Transverse colon (tissue), 4 donors: ENCODE results near the gene SLC22A23. TPM values are rescaled to one million over a fixed set of nuclear protein-coding genes. Genes with fewer than 3 reads are reported as not detected.

ENCODE experiments used
- DNase-seq: peaks from one replicate; pipeline ENCODE4 v3.0.0-alpha.2; 2019
- H3K27ac ChIP-seq, 4 donors: fragments of 200-600 bp; sonication (generic); 2 replicates each; pipeline ENCODE4 v1.5.1; 2016 to 2018; ENCODE audit warnings: inconsistent platforms in 4 of 4
- H3K27me3 ChIP-seq: fragments of 200-600 bp; sonication (generic); 2 replicates; pipeline ENCODE4 v1.5.1; 2017; ENCODE audit warnings: inconsistent platforms
- H3K36me3 ChIP-seq, 4 donors: fragments of 200-600 bp; sonication (generic); 2 replicates each; pipeline ENCODE4 v1.5.1; 2017 to 2019; ENCODE audit warnings: inconsistent platforms in 4 of 4
- H3K4me1 ChIP-seq, 4 donors: fragments of 200-600 bp; sonication (generic); 2 replicates each; pipeline ENCODE4 v1.5.1; 2017 to 2020; ENCODE audit warnings: inconsistent platforms in 4 of 4
- H3K4me3 ChIP-seq, 4 donors: fragments of 200-600 bp; sonication (generic); 1 replicate in 1 of 4; 2 replicates in 3 of 4; pipeline versions ENCODE4 v1.5.1 to v1.6.1; 2017 to 2019; ENCODE audit warnings: inconsistent platforms in 4 of 4
- H3K9me3 ChIP-seq, 2 donors: fragments of 200-600 bp; sonication (generic); 2 replicates each; pipeline ENCODE4 v1.5.1; 2017 to 2019; ENCODE audit warnings: inconsistent platforms in 2 of 2
- EP300 ChIP-seq: sonication (generic); formaldehyde crosslinking; IDR thresholded peaks from one replicate; pipeline ENCODE4 v1.6.1; 2017; ENCODE audit warnings: antibody characterized with exemption, low read depth
- POLR2A ChIP-seq: fragments of 450-650 bp; IDR thresholded peaks from one replicate; pipeline ENCODE4 v1.6.1; 2016; ENCODE audit warnings: antibody characterized with exemption, mild to moderate bottlenecking, moderate library complexity
- POLR2AphosphoS5 ChIP-seq, 3 donors: sonication (generic); formaldehyde crosslinking; IDR thresholded peaks; one replicate each; pipeline ENCODE4 v1.6.1; 2016; ENCODE audit warnings: antibody characterized with exemption in 3 of 3
- WGBS, 2 donors: methylation state at CpG; one replicate each; pipeline ENCODE4 v1.1.5; 2018; ENCODE audit warnings: low coverage in 1 of 2; 5-methylcytosine and 5-hydroxymethylcytosine counted together
- in situ Hi-C, 4 donors: fragments of 200-750 bp; cut with MboI; loops; one replicate each; pipeline versions ENCODE4 v1.15.0 to v1.15.1; 2017; ENCODE audit warnings: low sequenced_read_pairs in 3 of 4, low pct_ligation_motif_present in 1 of 4, low pct_unique_long_range_greater_than_20kb in 1 of 4
- intact Hi-C: fragments of 100-400 bp; cut with DNase I; formaldehyde crosslinking; loops from one replicate; pipeline ENCODE4 v1.15.1; 2023; ENCODE audit warnings: low total_unique reads
- total RNA-seq, 4 donors: library from RNA; depleted of rRNA; stranded (reverse); fragments of >200 nt; gene quantifications; one replicate each; pipeline ENCODE4 v1.1.0, GENCODE V29; 2016
- TF ChIP-seq, protein P1 (sequence below), 5 experiments: fragments of 200-600 bp in 3 of 5; fragments of 450-650 bp in 2 of 5; sonication (generic) in 3 of 5; IDR thresholded peaks; 1 replicate in 2 of 5; 2 replicates in 3 of 5; pipeline ENCODE4 v1.5.1; 2016 to 2017; ENCODE audit warnings: antibody characterized with exemption in 5 of 5, inconsistent platforms in 3 of 5, mild to moderate bottlenecking in 2 of 5, moderate library complexity in 1 of 5

Gene SLC22A23
- total RNA-seq, 4 donors from 2014 or later: 96.1 to 161 (median 117) TPM

DNA sequence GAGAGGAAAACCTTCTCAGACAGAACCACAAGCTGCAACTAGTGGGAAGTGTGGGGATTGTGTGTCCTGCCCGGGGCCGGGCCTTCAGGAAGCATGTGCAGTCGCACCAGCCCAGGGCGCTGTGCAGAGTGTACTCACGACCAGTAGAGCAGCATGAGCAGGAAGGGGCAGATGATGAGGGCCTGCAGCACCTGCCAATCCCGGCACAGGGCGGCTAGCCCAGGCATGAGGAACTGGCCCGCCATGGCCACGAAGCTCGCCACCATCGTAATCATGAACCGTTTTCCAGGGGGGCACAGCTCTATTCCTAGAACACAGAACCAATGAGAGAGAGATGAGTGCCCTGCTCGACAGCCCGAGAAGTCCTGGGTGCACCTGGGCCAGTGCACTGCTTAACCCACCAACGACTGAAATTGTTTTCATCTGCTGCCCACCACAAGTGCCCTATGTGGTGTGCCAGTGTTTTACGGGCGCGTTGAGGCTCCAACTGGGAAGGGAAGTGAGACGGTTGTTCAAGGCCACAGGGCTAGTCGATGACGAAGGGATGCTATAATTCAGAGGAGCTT is 133.1 kb downstream of the SLC22A23 start:
- H3K27me3 ChIP-seq: no peaks in the 10 kb centered on the region
- 91% methylated on average over 21 of the region's 21 CpGs; no CpG with 5 or more reads in 1 of the 2 donors for WGBS, 2 donors
- in situ Hi-C loops (no loop called here), intact Hi-C loops (no loop called here)
- H3K9me3 ChIP-seq: no peaks in the 10 kb centered on the region
- peaks cover 8 to 15% (median 10%) of the 10 kb centered on the region in 4 donors for H3K4me1 ChIP-seq
- no peak for DNase-seq
- H3K36me3 ChIP-seq: no peaks in the 10 kb centered on the region
- H3K4me3 ChIP-seq: no peak overlapping the region
- no peak overlapping the region for H3K27ac ChIP-seq
- TF ChIP-seq POLR2A (no peak), POLR2AphosphoS5 (IDR thresholded peaks at IDR 0.05) (peak in 1 of 3 donors; percentile 5)

DNA sequence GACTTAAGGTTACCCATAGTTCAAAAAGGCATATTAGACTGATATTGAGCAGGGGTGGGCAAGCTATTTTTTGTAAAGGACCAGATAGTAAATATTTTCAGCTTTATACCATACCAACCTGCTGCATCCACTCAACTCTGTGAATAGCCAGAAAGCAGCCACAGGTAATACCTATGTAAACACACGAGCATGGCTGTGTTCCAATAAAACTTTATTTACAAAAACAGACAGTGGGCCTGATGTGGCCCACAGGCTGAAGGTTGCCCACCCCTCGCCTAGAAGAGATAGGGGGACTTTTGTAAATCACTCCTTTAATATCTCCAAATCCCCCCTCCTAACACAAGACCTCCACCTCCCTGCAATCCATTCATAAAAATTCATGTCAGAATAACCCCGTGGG is 133.7 kb downstream of the SLC22A23 start:
- DNase-seq: no peak
- TF ChIP-seq, protein P1, sequence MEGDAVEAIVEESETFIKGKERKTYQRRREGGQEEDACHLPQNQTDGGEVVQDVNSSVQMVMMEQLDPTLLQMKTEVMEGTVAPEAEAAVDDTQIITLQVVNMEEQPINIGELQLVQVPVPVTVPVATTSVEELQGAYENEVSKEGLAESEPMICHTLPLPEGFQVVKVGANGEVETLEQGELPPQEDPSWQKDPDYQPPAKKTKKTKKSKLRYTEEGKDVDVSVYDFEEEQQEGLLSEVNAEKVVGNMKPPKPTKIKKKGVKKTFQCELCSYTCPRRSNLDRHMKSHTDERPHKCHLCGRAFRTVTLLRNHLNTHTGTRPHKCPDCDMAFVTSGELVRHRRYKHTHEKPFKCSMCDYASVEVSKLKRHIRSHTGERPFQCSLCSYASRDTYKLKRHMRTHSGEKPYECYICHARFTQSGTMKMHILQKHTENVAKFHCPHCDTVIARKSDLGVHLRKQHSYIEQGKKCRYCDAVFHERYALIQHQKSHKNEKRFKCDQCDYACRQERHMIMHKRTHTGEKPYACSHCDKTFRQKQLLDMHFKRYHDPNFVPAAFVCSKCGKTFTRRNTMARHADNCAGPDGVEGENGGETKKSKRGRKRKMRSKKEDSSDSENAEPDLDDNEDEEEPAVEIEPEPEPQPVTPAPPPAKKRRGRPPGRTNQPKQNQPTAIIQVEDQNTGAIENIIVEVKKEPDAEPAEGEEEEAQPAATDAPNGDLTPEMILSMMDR (IDR thresholded peaks at IDR 0.05): no peak
- TF ChIP-seq POLR2A (no peak), EP300 (no peak), POLR2AphosphoS5 (IDR thresholded peaks at IDR 0.05) (no peak)
- WGBS, 2 donors: 72 to 73% methylated on average over 2 to 3 of the region's 3 CpGs
- Histone ChIP-seq H3K4me1 (peaks cover 8 to 15% (median 10%) of the 10 kb centered on the region in 4 donors), H3K9me3 (no peaks in the 10 kb centered on the region), H3K27ac (no peak overlapping the region), H3K36me3 (no peaks in the 10 kb centered on the region), H3K4me3 (no peak overlapping the region), H3K27me3 (no peaks in the 10 kb centered on the region)
- in situ Hi-C loops (no loop called here), intact Hi-C loops (no loop called here)

DNA sequence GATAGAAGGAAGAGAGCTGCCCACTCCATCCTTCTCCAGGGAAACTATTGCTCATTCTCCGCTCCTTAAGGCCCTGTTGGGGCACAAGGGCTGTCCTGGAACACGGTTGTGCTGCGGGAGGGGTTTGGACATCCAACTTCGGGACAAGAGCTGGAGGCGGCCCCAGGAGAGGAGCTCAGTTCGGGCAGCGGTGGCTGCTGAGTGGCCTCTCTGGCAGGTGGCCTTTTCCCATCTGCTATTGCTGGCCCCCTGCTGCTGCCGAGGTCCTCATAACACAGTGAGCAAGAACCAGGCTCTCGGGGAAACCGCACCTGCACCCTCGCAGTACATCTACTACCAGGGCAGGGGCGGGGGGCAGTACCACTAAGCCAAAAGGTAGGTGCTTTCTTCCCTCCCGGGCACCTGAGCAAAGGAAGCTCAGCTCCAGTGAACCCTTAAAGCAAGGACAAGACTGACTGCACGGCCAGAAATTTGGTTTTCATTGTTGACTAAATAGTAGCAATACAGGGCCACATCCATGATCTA is 134.4 kb downstream of the SLC22A23 start:
- 88 to 100% methylated on average over 2 to 10 of the region's 14 CpGs for WGBS, 2 donors
- no peaks in the 10 kb centered on the region for H3K36me3 ChIP-seq
- no peak for DNase-seq
- intact Hi-C loops (no loop called here), in situ Hi-C loops (no loop called here)
- no peak for TF ChIP-seq POLR2A
- TF ChIP-seq, protein P1 (IDR thresholded peaks at IDR 0.05): no peak
- no peak for TF ChIP-seq POLR2AphosphoS5 (IDR thresholded peaks at IDR 0.05)
- no peak for TF ChIP-seq EP300
- H3K4me3 ChIP-seq: no peak overlapping the region
- H3K9me3 ChIP-seq: no peaks in the 10 kb centered on the region
- H3K27me3 ChIP-seq: no peaks in the 10 kb centered on the region
- no peak overlapping the region for H3K27ac ChIP-seq
- H3K4me1 ChIP-seq: peaks cover 8 to 15% (median 10%) of the 10 kb centered on the region in 4 donors

DNA sequence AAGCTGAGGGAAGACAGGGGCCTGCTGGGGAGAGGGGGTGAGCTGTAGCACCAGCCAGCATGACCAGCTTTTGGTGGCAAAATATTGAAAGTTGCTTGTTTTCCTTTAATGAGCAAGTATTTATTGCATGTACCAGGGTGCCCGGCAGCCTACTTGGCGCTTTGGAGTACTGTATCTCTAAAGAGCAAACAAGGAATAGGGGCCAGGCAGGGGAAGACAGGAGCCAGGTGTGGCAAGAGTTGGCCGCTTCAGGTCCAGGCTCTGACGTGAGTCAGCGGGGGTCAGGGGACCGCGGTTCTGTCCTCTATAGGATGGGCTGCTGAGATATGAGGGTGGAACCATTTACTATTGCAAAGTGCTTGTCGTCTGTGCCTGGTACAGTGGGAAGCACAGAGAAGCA is 135.0 kb downstream of the SLC22A23 start:
- no peaks in the 10 kb centered on the region for H3K27me3 ChIP-seq
- no peak for DNase-seq
- H3K4me3 ChIP-seq: no peak overlapping the region
- peaks cover 8 to 15% (median 10%) of the 10 kb centered on the region in 4 donors for H3K4me1 ChIP-seq
- H3K36me3 ChIP-seq: no peaks in the 10 kb centered on the region
- 79 to 83% methylated on average over 5 to 8 of the region's 8 CpGs for WGBS, 2 donors
- intact Hi-C loops (no loop called here), in situ Hi-C loops (no loop called here)
- no peaks in the 10 kb centered on the region for H3K9me3 ChIP-seq
- TF ChIP-seq, protein P1 (IDR thresholded peaks at IDR 0.05): no peak
- TF ChIP-seq EP300: no peak
- no peak for TF ChIP-seq POLR2AphosphoS5 (IDR thresholded peaks at IDR 0.05)
- TF ChIP-seq POLR2A: no peak
- H3K27ac ChIP-seq: no peak overlapping the region
